Esophagus mucosa (tissue), 1 donor: ENCODE measurements around the gene LDAH. TPM values are rescaled to one million over a fixed set of nuclear protein-coding genes. Genes with fewer than 3 reads are reported as not detected.
"Not testable (repeated sequence)": the region's sequence is repeated elsewhere in the genome, so short reads cannot be mapped to it uniquely, and the experiment has no call there.

ENCODE experiments used
- ATAC-seq: fragments of 200-7000 bp; cut with Tn5 transposase; one replicate; pipeline ENCODE4 v1.9.1; 2020
- total RNA-seq: library from RNA; stranded (reverse); gene quantifications from one replicate; pipeline ENCODE4 v1.2.4, GENCODE V29; 2023
- donor health status: DM: yes; HTN: yes; CAD: no.

The LDAH gene
- total RNA-seq: 10.8 TPM

DNA sequence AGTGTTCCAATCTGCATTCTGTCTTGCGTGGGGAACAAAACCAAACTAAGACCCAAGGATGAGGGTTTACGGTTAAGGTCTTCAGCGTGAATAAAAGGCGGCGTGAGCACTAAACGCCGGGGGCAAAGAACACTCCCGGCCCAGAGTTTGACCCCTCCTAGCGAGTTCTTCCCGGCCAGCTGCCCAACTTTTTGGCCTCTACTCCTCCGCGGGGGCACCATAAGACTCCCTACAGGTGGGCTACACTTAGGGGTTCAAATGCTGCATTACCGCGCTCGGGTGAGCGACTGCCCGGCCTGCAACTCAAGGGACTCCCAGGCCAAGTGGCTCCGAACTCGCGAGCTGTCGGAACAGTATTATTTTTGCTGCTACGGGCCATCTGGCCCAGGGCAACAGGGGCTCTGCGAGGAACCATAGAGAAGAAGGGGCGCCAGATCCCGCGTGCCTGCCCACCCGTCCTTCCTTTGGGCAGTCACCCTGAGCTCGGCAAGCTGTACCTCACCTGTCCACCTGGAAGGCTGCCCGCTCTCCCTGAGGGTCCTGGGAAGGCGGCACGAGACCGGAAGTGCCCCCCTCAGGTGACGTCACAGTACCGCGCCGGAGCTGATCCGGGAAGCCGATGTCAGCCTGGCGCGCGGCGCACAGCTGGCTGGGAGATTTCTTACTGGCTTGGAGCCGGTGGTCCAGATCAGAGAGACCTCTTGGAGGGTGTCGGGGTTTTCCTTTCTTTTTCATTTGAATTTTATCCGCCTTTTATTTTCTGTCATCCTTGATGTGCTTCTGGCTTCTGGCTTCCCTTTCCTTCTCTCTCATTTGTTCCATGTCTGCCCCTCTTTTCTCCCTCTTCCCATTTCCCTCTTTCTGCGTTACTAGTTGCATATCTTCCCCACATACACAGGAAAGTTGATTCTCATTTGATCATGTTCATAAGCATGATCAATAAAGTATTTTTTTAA lies at the start of gene LDAH:
LDAH (minus strand) TSS at position 567 of the 956 bp plus-strand sequence. CDS start 21,638 bp downstream, outside the sequence.
- peak; percentile 91 for ATAC-seq

DNA sequence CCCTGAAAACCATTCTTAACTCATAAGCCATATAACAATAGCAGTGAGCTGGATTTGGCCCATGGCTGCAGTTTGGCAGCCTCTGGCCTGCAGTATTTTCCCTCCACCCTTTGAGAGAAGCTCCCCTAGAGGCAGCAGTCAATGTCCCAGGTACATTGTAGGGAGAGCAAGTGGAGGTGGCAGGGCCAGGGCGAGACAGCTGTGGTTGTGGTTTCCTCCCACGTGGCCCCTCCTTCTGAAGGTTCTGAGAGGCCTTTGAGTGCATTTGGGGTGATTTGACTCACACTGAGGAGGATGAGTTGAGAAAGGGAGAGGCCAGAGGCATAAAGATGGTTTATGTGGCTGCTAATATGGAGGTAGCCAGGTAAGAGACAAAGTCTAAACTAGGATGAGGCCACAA lies 45.5 kb upstream of the LDAH start:
- peak; percentile 35 for ATAC-seq

DNA sequence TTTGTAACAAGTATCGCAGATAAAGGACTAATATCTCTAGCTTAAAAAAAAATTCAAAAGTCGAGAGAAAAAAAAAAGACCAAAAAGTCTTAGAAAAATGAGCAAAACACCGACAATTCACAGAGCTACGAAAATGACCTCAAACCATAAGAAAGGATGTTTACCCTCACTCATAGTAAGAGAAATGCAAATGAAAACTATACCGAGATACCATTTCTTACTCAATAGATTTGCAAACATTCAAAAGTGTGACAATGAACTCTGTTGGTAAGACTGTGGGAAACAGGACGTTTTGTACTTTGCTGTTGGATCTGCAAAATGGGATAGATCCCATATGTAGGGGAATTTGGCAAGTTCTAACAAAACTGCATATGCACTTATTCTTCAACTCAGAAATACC lies 39.9 kb upstream of the LDAH start:
- ATAC-seq: no peak

DNA sequence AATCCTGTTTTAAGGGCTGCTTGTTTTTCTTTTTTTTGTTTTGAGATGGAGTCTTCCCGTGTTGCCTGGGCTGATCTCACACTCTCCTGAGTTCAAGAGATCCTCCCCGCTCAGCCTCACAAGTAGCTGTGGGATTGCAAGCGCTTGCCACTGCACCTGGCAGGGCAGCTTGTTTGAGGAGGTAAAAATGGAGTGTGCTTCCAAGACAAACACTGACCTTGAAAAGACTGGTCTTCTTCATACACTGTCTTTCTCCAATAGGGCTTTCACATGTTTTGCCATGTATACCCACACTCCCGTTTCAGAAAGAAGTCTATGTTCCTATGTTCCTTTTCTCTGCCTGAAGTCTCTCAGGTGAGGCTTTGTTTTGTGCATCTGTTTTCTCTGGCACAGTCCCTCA lies 32.6 kb upstream of the LDAH start:
- no peak for ATAC-seq

DNA sequence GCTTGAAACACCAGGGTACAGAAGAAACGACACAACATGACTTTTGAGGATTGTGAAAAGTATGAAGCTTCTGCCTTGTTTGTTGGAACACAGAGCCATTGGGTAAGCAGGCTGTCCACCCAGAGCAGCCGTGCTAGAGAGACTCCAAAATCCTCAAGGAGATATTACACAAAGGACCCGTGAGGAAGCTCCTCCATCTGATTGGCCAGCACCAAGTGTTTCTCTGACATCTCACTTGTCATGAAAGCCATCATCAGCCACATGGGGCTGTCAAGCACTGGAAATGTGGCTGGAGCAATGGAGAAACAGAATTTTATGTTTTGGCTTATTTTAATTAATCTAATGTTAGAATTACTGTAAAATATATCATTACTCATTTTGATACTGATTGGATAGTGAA lies 29.8 kb upstream of the LDAH start:
- no peak for ATAC-seq

- ATAC-seq: no peak
Measured at GRCh38 chr2:20852139-20852538, 29.2 kb upstream of the LDAH start.

DNA sequence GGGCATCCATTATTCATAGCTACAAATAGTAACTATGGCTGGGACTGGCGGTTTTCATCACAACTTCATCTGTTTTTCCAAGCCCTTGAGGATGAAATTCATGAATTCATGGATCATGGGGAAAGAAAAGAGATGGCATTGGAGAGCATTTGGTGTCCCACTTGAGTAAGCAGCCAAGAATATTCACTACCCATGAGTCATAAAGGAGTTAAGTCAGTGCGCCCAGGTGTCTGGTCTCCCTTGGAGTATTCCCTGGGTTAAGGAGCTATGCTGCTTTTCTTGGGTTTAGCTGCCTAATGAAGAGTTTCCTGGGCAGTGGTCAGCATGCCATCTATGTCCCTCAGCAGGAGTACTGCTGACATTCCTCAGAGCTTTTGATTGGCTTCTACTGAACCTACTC lies 21.3 kb upstream of the LDAH start:
- no peak for ATAC-seq

- no peak for ATAC-seq
Measured at GRCh38 chr2:20839052-20839451, 16.2 kb upstream of the LDAH start.

- no peak for ATAC-seq
Measured at GRCh38 chr2:20838016-20838415, 15.1 kb upstream of the LDAH start.

DNA sequence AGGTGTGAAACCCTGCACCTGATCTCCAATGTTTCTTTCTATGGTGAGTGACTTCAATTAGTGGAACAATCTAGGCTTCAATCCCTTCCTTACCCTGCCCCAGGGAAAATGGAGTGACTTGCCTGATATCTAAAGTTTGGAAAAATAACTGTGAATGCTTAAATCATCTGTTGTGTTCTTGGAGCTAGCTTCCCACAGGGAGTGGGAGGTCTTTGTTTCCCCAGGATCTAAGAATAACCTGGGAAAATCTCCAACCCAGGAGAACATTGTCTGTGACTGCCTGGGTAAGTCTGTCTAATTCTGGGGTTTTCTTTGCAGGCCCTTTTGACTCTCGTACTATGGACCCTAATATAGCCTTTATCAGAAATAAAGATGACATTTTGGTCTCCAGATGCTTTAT lies 13.6 kb upstream of the LDAH start:
- ATAC-seq: no peak

DNA sequence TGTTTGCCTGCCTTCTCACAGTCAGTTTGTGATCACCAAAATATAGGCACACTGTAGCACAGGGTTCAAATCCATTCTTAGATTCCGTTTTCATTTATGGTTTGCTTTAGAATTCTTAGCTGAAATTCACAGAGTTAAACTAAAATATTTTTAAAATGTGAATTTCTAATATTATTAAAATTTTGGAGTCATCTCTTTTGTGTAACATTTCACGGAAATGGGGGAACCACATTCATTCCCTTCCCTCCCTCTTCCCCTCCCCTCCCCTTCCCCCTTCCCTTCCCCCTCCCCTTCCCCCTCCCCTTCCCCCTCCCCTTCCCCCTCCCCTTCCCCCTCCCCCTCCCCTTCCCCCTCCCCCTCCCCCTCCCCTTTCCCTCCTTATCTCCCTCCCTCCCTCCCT lies 11.4 kb upstream of the LDAH start:
- no peak for ATAC-seq

DNA sequence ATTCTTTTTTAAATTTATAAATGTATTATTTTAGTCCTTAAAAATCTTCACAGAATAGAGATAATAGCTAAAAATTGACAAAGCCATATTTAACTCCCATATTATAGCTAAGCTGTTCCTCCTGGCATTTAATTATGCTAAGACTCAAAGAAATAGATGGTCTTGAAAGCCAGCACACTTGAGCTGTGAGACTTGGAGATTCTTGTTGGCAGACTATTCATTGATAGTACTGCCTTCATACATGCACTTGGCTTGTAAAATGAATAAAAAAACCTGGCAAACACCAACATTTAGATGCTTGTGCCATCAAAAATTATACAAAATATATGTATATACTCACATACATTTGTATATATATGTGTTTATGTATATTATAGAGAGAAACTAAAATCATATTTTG lies 9.7 kb upstream of the LDAH start:
- ATAC-seq: no peak

DNA sequence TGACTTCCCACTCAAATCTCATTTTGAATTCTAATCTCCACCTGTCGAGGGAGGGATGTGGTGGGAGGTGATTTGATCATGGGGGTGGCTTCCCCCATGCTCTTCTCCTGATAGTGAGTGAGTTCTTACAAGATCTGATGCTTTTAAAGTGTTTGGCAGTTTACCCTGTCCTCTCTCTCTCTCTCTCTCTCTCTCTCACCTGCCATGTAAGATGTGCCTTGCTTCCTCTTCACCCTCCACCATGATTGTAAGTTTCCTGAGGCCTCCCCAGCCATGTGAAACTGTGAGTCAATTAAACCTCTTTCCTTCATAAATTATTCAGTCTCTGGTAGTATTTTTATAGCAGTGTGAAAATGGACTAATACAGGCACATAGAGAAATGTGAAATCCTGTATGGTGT lies 7.0 kb upstream of the LDAH start:
- ATAC-seq: no peak

DNA sequence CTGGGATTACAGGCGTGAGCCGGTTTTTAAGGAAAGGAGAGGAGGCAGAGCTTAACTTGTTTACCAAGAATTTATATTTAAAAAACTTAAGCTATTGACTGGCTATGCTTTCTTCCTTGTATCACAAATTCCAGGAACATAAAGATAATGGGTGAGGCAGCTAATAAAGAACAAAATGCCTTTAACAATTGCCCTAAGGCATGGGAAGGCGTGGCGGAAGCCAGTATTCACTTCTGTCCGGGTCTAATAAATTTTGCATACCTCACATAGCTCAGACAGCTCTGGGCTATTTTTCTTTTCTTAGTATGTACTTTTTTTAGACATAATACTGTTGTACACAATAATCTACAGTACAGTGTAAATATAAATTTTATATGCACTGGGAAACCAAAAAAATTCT lies 1.0 kb upstream of the LDAH start:
- ATAC-seq: peak; percentile 69

DNA sequence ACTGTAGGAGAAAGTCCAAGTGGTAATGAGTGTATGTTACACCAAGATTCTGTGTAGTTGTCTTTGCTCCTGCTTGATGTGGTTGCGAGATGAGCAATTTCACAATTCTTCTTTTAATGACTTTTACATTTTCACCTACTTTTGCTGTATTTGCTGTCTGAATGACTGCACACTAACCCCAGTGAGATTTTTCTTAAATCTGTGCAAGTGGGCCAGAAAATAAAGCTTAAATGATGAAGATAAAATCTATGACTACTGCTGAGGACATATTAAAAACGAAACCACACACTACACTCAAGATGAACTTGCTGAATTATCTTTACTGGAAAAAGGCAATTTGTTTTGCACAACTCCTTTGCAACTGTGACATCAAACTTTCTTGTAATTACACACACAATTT lies 4.1 kb downstream of the LDAH start:
- ATAC-seq: no peak

- ATAC-seq: no peak
Measured at GRCh38 chr2:20815216-20815615, 7.7 kb downstream of the LDAH start.

DNA sequence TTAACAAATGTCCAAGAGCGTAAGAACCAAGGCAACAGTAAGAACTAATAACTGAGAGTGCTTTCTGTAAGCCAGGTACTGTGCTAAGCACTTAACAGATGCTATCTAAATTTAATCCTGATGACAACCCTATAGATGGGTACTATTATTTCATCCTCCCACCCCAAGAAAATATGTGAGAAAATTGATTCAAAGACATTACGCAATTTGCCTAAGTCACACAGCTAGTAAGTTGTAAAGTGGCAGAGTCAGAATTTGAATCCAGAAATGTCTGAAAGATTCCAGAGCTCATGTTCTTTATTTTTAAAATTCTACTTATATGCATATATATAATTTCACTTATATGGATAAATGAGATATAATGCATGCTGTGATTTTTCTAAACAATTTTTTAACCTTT lies 10.1 kb downstream of the LDAH start:
- ATAC-seq: no peak

DNA sequence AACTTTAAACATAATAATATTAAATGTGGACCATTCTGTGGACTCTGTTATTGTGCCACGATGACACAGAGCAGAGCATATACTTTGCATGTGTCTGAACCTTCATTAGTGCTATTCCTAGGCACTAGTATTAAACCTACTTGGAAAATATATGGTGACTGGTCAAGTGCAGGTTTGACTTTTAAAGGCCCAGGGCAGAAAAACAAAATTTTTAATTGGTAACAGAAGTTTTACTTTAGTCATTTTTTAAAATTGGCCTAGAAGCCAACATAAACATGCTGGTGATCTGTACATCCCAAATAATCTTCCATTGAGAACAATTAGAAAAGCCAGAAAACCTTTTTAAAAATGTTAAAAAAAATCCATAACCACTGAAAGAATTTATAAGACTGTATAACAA lies 16.6 kb downstream of the LDAH start:
- ATAC-seq: no peak

DNA sequence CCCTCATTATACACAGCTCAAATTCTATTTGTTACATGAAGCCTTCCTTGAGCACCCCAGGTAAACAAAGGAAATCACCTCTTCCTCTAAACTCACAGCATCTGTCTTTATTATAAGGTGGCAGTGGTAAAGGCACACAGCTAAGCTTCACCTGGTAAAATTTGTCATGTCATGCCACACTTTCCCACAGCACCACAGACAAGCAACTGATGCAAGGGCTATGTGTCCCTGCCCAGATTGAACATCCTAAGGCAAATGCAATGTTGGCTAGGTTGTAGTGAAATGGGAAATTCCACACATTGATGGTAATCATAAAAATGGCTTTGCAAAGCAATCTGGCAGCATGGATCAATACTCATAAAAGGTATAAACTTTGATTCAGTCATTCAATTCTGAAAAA lies 18.9 kb downstream of the LDAH start:
- no peak for ATAC-seq

DNA sequence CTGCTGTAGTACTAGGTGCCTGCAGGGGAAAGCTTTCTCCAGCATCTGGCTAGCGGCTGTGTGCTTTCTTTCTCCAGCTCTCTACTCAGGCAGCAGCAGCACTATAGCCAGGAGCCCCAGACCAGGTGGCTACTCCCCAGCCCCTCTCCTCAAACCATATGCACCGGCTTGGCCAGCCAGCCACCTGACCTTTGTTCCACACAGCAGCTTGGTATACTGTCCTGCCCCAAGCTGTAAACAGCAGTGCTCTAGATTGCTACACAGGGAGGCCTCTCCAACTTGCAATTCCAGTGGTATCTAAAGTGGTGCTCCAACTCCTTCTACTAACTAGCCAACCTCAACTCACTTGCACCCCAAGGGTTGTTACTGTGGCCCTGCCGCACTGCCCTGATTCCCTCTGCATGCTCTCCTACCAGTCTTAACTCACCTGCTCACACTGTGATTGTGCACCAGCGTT lies 19.6 kb downstream of the LDAH start:
- no peak for ATAC-seq

- ATAC-seq: no peak
Measured at GRCh38 chr2:20797096-20797495, 25.8 kb downstream of the LDAH start.

- peak; percentile 97 for ATAC-seq
Measured at GRCh38 chr2:20796374-20796791, 26.5 kb downstream of the LDAH start.

- not testable (repeated sequence) for ATAC-seq
Measured at GRCh38 chr2:20793944-20794343, 29.0 kb downstream of the LDAH start.

- peak; percentile 69 for ATAC-seq
Measured at GRCh38 chr2:20781656-20782265, 41.1 kb downstream of the LDAH start.
